Brain pericyte (primary cell): ENCODE data around the gene PLS1.
A peak's percentile ranks its signal among the peaks of the same experiment; 100 is the strongest.
"Not testable (repeated sequence)": the region's sequence is repeated elsewhere in the genome, so short reads cannot be mapped to it uniquely, and the experiment has no call there.

Source experiments
- DNase-seq: peaks from one replicate; pipeline ENCODE4 v3.0.0-alpha.2; 2012; ENCODE audit warnings: low read depth, low spot score

Gene PLS1, protein sequence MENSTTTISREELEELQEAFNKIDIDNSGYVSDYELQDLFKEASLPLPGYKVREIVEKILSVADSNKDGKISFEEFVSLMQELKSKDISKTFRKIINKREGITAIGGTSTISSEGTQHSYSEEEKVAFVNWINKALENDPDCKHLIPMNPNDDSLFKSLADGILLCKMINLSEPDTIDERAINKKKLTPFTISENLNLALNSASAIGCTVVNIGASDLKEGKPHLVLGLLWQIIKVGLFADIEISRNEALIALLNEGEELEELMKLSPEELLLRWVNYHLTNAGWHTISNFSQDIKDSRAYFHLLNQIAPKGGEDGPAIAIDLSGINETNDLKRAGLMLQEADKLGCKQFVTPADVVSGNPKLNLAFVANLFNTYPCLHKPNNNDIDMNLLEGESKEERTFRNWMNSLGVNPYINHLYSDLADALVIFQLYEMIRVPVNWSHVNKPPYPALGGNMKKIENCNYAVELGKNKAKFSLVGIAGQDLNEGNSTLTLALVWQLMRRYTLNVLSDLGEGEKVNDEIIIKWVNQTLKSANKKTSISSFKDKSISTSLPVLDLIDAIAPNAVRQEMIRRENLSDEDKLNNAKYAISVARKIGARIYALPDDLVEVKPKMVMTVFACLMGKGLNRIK

GRCh38 chr3:142595951-142596725 is at the start of gene PLS1:
Gene PLS1 (plus strand): TSS chr3:142596393. CDS start chr3:142664238, 67,845 bp downstream.
- peak; percentile 62 for DNase-seq

DNA sequence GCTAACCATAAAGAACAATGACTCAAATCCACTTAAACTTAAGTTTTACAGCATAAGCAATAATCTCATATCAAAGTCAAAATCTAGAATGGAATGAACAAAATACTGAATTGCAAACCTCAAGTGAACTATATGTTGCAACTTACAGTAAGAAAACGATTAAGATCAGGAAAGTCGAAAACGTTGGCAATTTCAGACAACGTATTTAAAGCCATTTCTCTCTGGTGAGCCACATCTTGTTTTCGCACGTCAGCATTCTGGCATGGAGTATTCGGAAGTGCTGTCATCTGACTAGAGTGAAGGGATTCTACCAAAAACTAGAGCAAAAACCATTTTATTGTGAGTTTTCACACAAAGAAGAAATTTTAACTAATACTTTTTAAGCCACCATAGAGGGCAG is 46.2 kb upstream of the PLS1 start:
- no peak for DNase-seq

- not testable (repeated sequence) for DNase-seq
Observed at GRCh38 chr3:142552579-142552978, 43.6 kb upstream of the PLS1 start.

- no peak for DNase-seq
Observed at GRCh38 chr3:142553741-142554140, 42.5 kb upstream of the PLS1 start.

DNA sequence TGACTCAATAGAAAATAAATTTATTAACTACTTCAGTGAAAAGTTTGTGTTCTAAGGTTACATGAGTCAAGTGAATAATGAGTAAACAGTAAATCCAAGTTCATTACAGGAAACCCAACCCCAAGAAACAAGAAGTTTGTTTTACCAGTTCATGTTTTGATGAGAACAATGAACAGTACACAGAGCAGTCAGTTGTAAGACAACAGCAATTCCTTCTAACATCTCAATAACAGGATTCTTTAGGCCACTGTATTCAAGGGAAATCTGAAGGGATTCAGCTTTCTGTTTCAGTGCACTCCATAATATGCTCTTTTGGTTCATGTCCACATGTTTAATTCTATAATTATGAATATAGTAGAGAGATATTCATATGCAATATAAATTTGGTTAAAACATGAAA is 36.1 kb upstream of the PLS1 start:
- no peak for DNase-seq

DNA sequence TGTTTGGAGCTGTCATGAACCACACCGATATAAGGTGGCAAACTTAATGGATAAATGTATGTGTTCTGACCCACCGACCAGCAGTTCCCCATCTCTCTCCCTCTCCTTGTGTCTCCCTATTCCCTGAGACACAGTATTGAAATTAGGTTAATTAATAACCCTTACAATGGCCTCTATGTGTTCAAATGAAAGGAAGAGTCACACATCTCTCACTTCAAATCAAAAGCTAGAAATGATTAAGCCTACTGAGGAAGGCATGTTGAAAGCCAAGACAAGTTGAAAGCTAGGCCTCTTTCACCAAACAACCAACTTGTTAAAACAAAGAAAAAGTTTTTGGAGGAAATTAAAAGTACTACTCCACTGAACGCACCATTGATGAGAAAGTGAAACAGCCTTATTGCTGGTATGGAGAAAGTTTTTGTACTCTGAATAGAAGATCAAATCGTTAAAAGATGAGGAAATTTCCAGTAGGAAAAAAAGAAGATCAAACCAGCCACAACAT is 32.6 kb upstream of the PLS1 start:
- DNase-seq: no peak

GRCh38 chr3:142566096-142566495 is 30.1 kb upstream of the PLS1 start:
- DNase-seq: no peak

- DNase-seq: no peak
Observed at GRCh38 chr3:142568393-142569017, 27.7 kb upstream of the PLS1 start.

GRCh38 chr3:142569422-142569821 is 26.8 kb upstream of the PLS1 start:
- DNase-seq: not testable (repeated sequence)

DNA sequence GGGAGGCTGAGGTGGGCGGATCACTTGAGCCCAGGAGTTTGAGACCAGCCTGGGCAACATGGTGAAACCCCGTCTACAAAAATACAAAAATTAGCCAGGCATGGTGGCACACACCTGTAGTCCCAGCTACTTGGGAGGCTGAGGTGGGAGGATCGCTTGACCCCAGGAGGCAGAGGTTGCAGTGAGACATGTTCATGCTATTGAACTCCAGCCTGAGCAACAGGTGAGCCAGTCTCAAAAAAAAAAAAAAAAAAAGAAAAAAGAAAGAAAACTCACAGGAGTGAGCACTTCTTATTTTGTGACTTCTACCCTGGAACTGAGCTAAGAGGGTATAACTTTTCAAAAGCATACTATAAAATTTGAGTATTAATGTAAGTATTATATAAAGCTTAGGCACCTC is 22.0 kb upstream of the PLS1 start:
- not testable (repeated sequence) for DNase-seq

- DNase-seq: no peak
Observed at GRCh38 chr3:142574665-142575064, 21.5 kb upstream of the PLS1 start.

DNA sequence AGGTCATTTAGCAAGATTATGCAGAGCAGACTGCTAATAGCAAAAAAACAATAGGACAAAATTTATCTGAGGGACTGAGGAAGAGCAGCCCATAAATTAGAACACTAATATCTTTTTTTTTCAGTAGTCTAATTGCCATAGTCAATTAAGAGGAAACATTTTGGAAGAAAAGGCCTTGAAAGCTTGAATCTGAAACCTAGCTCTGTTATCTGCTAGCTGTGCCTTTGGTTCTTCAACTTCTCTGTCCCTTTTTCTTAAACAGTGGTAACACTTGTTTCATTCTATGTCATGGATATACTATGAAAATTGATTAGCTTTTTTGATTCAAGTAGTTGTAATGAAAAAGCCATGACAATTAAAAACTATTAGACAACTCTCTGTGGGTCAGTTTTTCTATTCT is 19.4 kb upstream of the PLS1 start:
- DNase-seq: no peak

DNA sequence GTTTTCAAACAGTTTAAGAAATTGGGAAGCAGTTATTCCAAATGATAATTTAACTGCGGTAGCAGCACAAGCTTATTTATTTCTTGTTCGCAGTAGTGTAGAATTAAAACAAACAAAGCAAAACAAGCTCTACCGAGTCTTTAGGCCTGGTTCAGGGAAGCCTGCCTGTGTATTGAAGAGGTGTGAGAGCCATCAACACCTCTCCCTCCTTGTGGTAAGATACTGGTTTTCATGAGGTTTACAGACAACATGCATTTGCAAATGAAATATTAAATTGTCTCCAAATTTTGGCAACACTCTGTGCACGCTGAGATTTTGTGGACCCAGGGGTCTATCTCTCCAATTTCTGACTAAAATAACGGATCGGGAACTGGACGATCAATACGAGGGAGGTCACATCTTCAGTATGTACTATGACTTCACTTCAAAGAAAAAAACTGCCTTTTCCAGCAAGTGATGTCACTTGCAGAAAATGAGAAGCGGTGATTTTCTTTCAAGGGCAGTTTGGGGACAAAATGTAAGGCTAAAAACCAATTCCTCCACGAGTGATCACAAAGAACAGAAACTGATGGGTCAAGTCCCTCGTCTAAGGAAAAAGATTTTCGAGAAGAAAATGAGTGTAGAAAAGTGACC is 18.4 kb upstream of the PLS1 start:
- no peak for DNase-seq

GRCh38 chr3:142578329-142579223 is 17.6 kb upstream of the PLS1 start, which contains the start of gene ATR:
Gene ATR (minus strand): TSS chr3:142578733. CDS start chr3:142578704, 29 bp downstream.
- peak; percentile 86 for DNase-seq

- DNase-seq: no peak
Observed at GRCh38 chr3:142580061-142580423, 16.2 kb upstream of the PLS1 start.

DNA sequence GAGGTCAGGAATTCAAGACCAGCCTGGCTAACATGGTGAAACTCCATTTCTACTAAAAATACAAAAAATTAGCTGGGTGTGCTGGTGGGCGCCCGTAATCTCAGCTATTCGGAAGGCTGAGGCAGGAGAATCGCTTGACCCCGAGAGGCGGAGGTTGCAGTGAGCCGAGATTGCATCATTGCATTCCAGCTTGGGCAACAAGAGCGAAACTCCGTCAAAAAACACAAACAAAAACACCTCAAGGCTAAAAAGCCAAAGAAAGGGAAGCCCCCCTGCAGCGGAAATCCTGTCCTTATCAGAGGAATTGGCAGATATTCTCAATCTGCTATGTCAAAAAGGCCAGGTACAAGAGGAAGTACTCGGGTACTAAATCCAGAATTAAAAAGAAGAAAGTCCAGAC is 15.1 kb upstream of the PLS1 start:
- not testable (repeated sequence) for DNase-seq

GRCh38 chr3:142586803-142587406 is 9.3 kb upstream of the PLS1 start:
- DNase-seq: peak; percentile 41

DNA sequence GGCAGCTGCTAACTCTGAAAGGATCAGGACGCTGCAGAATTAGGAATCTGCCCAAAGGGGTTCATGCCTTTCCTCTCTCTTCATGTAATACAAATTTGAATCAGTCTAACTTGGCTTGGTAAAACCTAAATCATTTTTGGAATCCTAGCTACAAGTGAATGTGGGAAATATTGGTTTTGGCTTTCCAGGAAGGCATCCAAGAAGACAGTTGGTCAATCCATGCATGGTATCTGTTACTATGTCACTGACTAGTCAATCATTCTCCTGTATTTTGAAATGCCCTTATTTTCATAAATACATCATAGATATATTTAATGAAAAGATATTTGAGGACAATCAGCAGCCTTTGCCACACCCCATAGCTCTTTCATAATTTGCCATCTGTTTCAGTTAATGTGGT is 7.5 kb upstream of the PLS1 start:
- DNase-seq: no peak

- not testable (repeated sequence) for DNase-seq
Observed at GRCh38 chr3:142592268-142592667, 3.9 kb upstream of the PLS1 start.

DNA sequence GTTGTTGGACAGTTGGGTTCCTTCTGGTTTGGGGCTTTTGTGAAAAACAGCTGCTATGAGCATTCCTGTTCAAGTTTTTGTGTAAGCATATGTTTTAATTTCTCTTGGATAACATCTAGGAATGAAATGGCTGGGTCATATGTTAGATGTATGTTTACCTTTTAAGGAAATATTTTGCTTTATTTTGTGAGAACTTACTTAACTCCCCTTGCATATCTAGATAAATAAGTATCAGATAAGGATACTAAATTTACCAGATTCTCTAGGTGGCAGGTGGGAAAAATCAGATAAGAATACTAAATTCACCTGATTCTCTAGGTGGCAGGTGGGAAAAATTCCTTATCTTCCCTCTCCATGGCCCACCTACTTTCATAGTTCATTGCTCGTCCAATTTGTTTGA is 1.1 kb upstream of the PLS1 start:
- no peak for DNase-seq
